Esophagus muscularis mucosa (tissue), 4 donors: Measurements from ENCODE around the gene PCSK4. TPM values are rescaled to one million over a fixed set of nuclear protein-coding genes. Genes with fewer than 3 reads are reported as not detected.

Source experiments
- DNase-seq: peaks from one replicate; pipeline ENCODE4 v3.0.0-alpha.2; 2017; ENCODE audit errors: extremely low spot score
- H3K27ac ChIP-seq, 4 donors: fragments of 200-600 bp; sonication (generic); replicated peaks in 1 of 4; 1 replicate in 3 of 4; 2 replicates in 1 of 4; pipeline ENCODE4 v1.5.1; 2016 to 2019; ENCODE audit warnings: mild to moderate bottlenecking in 1 of 4
- H3K27me3 ChIP-seq, 4 donors: fragments of 200-600 bp; sonication (generic); one replicate each; pipeline versions ENCODE4 v1.5.1 to v1.6.0; 2016 to 2019
- H3K36me3 ChIP-seq, 4 donors: fragments of 200-600 bp; sonication (generic); one replicate each; pipeline ENCODE4 v1.5.1; 2016 to 2019
- H3K4me1 ChIP-seq, 4 donors: fragments of 200-600 bp; sonication (generic); one replicate each; pipeline ENCODE4 v1.5.1; 2016 to 2019
- H3K4me3 ChIP-seq, 4 donors: fragments of 200-600 bp; sonication (generic); 1 replicate in 2 of 4; 2 replicates in 2 of 4; pipeline ENCODE4 v1.5.1; 2016 to 2019; ENCODE audit warnings: mild to moderate bottlenecking in 4 of 4, moderate library complexity in 1 of 4
- H3K9me3 ChIP-seq, 4 donors: fragments of 200-600 bp; sonication (generic); 1 replicate in 3 of 4; 2 replicates in 1 of 4; pipeline ENCODE4 v1.5.1; 2016 to 2019
- CTCF ChIP-seq, 3 experiments: fragments of 200-600 bp in 2 of 3; fragments of 450-650 bp in 1 of 3; sonication (generic) in 2 of 3; IDR thresholded peaks; one replicate each; pipeline ENCODE4 v1.5.1; 2017 to 2019; ENCODE audit warnings: antibody characterized with exemption in 3 of 3, mild to moderate bottlenecking in 2 of 3, moderate library complexity in 1 of 3
- EP300 ChIP-seq: sonication (generic); formaldehyde crosslinking; IDR thresholded peaks from one replicate; pipeline ENCODE4 v1.6.1; 2017; ENCODE audit warnings: antibody characterized with exemption
- POLR2A ChIP-seq: fragments of 450-650 bp; IDR thresholded peaks from one replicate; pipeline ENCODE4 v1.6.1; 2017; ENCODE audit warnings: antibody characterized with exemption, moderate library complexity, mild to moderate bottlenecking, low read depth
- POLR2AphosphoS5 ChIP-seq, 2 donors: sonication (generic); formaldehyde crosslinking; IDR thresholded peaks; one replicate each; pipeline ENCODE4 v1.6.1; 2017; ENCODE audit warnings: antibody characterized with exemption in 2 of 2
- WGBS: methylation state at CpG from one replicate; pipeline ENCODE4 v1.1.5; 2018; 5-methylcytosine and 5-hydroxymethylcytosine counted together
- intact Hi-C: fragments of 100-400 bp; cut with DNase I; formaldehyde crosslinking; loops from one replicate; pipeline ENCODE4 v1.15.1; 2023
- total RNA-seq, 4 donors: library from RNA; depleted of rRNA; stranded (reverse); fragments of >200 nt; gene quantifications; one replicate each; pipeline versions ENCODE4 v1.1.0 to v1.2.1, GENCODE V29; 2016

PCSK4 gene
- total RNA-seq, 4 donors from 2014 or later, result 1.9 to 5.4 (median 3.3) TPM

- TF ChIP-seq CTCF (IDR thresholded peaks at IDR 0.05), result no peak
- TF ChIP-seq EP300, result no peak
- no peak for TF ChIP-seq POLR2A
- TF ChIP-seq POLR2AphosphoS5 (IDR thresholded peaks at IDR 0.05), result no peak
- Histone ChIP-seq H3K27me3 (peaks cover 32 to 96% (median 69%) of the 10 kb centered on the region in 4 donors), H3K4me3 (peak overlapping the region; percentile 46 to 59 (median 49)), H3K4me1 (peaks cover 54 to 84% (median 78%) of the 10 kb centered on the region in 4 donors), H3K27ac (no peak overlapping the region), H3K9me3 (no peaks in the 10 kb centered on the region), H3K36me3 (peaks cover 0 to 2% (median 0%) of the 10 kb centered on the region in 4 donors)
- intact Hi-C loops, result no loop called here
- no peak for DNase-seq
- 11% methylated on average over 8 of the region's 49 CpGs for WGBS
Observed at GRCh38 chr19:1468274-1468820, 21.8 kb downstream of the PCSK4 start.

DNA sequence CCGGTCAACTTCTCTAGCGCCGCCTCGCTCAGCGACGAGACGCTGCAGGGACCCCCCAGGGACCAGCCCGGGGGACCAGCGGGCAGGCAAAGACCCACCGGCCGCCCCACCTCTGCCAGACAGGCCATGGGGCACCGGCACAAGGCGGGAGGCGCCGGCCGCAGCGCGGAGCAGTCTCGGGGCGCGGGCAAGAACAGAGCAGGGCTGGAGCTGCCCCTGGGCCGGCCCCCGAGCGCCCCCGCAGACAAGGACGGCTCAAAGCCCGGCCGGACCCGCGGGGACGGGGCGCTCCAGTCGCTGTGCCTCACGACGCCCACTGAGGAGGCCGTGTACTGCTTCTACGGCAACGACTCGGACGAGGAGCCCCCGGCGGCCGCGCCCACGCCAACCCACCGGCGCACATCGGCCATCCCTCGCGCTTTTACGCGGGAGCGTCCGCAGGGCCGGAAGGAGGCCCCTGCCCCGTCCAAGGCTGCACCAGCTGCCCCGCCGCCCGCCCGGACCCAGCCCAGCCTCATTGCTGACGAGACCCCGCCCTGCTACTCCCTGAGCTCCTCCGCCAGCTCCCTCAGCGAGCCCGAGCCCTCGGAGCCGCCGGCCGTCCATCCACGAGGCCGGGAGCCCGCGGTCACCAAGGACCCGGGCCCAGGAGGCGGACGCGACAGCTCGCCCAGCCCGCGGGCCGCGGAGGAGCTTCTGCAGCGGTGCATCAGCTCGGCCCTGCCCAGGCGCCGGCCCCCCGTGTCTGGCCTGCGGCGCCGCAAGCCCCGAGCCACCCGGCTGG is 22.5 kb downstream of the PCSK4 start:
- no peak for DNase-seq
- no peak for TF ChIP-seq EP300
- no peak for TF ChIP-seq CTCF (IDR thresholded peaks at IDR 0.05)
- no peak for TF ChIP-seq POLR2A
- TF ChIP-seq POLR2AphosphoS5 (IDR thresholded peaks at IDR 0.05), result no peak
- Histone ChIP-seq H3K4me3 (peak overlapping the region in 3 of 4 donors; percentile 49 to 59 (median 49)), H3K9me3 (no peaks in the 10 kb centered on the region), H3K36me3 (peaks cover 0 to 2% (median 0%) of the 10 kb centered on the region in 4 donors), H3K27ac (no peak overlapping the region), H3K4me1 (peaks cover 51 to 78% (median 72%) of the 10 kb centered on the region in 4 donors), H3K27me3 (peaks cover 32 to 95% (median 64%) of the 10 kb centered on the region in 4 donors)
- no CpG with 5 or more reads among the region's 92 CpGs for WGBS
- intact Hi-C loops, result no loop called here

GRCh38 chr19:1467215-1467489 is 23.0 kb downstream of the PCSK4 start:
- Histone ChIP-seq H3K9me3 (no peaks in the 10 kb centered on the region), H3K27ac (no peak overlapping the region), H3K27me3 (peaks cover 31 to 90% (median 58%) of the 10 kb centered on the region in 4 donors), H3K36me3 (peaks cover 0 to 2% (median 0%) of the 10 kb centered on the region in 4 donors), H3K4me3 (peak overlapping the region in 2 of 4 donors; percentile 49), H3K4me1 (peaks cover 51 to 72% (median 66%) of the 10 kb centered on the region in 4 donors)
- no CpG with 5 or more reads among the region's 36 CpGs for WGBS
- intact Hi-C loops, result no loop called here
- no peak for TF ChIP-seq EP300
- no peak for TF ChIP-seq POLR2AphosphoS5 (IDR thresholded peaks at IDR 0.05)
- TF ChIP-seq CTCF (IDR thresholded peaks at IDR 0.05), result no peak
- no peak for DNase-seq

DNA sequence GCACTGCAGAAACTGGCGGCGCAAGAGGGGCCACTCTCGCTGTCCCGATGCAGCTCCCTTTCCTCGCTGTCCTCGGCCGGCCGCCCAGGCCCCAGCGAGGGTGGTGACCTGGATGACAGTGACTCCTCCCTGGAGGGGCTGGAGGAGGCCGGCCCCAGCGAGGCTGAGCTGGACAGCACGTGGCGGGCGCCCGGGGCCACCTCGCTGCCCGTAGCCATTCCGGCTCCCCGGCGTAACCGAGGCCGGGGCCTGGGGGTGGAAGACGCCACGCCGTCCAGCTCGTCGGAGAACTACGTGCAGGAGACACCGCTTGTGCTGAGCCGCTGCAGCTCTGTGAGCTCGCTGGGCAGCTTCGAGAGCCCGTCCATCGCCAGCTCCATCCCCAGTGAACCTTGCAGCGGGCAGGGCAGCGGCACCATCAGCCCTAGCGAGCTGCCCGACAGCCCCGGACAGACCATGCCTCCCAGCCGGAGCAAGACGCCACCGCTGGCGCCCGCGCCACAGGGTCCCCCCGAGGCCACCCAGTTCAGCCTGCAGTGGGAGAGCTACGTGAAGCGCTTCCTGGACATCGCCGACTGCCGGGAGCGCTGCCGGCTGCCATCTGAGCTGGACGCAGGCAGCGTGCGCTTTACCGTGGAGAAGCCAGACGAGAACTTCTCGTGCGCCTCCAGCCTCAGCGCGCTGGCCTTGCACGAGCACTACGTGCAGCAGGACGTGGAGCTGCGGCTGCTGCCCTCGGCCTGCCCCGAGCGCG is 23.5 kb downstream of the PCSK4 start:
- DNase-seq, result no peak
- Histone ChIP-seq H3K4me3 (no peak overlapping the region), H3K27me3 (peaks cover 26 to 85% (median 53%) of the 10 kb centered on the region in 4 donors), H3K4me1 (peaks cover 51 to 67% (median 61%) of the 10 kb centered on the region in 4 donors), H3K27ac (no peak overlapping the region), H3K36me3 (peaks cover 0 to 6% (median 0%) of the 10 kb centered on the region in 4 donors), H3K9me3 (no peaks in the 10 kb centered on the region)
- intact Hi-C loops, result no loop called here
- no peak for TF ChIP-seq CTCF (IDR thresholded peaks at IDR 0.05)
- TF ChIP-seq POLR2A, result no peak
- TF ChIP-seq EP300, result no peak
- TF ChIP-seq POLR2AphosphoS5 (IDR thresholded peaks at IDR 0.05), result no peak
- 13% methylated on average over 19 of the region's 70 CpGs for WGBS
